Prostate gland (tissue), 2 donors: ENCODE results near the gene SLC43A2.

ENCODE experiments used
- CTCF ChIP-seq, 4 experiments: fragments of 200-600 bp in 2 of 4; fragments of 450-650 bp in 2 of 4; sonication (generic) in 2 of 4; IDR thresholded peaks; 1 replicate in 3 of 4; 2 replicates in 1 of 4; pipeline ENCODE4 v1.5.1; 2016 to 2019; ENCODE audit warnings: antibody characterized with exemption in 4 of 4, mild to moderate bottlenecking in 2 of 4, moderate library complexity in 2 of 4
- POLR2A ChIP-seq: fragments of 450-650 bp; IDR thresholded peaks from one replicate; pipeline ENCODE4 v1.6.1; 2016; ENCODE audit warnings: antibody characterized with exemption, mild to moderate bottlenecking
- POLR2AphosphoS5 ChIP-seq: sonication (generic); formaldehyde crosslinking; IDR thresholded peaks from one replicate; pipeline ENCODE4 v1.6.1; 2017; ENCODE audit warnings: antibody characterized with exemption

GRCh38 chr17:1601571-1601970 is 27.1 kb downstream of the SLC43A2 start:
- no peak for TF ChIP-seq CTCF (IDR thresholded peaks at IDR 0.05)
- no peak for TF ChIP-seq POLR2A
- TF ChIP-seq POLR2AphosphoS5 = no peak
